Skeletal muscle satellite cell (primary cell): Measurements from ENCODE around the gene IGF2BP2.

Experiments used
- H3K27me3 ChIP-seq: 2 replicates; pipeline ENCODE4 v1.7.0; 2013; ENCODE audit warnings: low read length; ENCODE audit not compliant: control insufficient read depth, insufficient read depth
- H3K36me3 ChIP-seq: 2 replicates; pipeline ENCODE4 v1.7.0; 2013; ENCODE audit warnings: mild to moderate bottlenecking, control low read depth, low read length; ENCODE audit not compliant: insufficient read depth
- H3K4me1 ChIP-seq: 2 replicates; pipeline ENCODE4 v1.7.0; 2013; ENCODE audit warnings: low read length; ENCODE audit not compliant: control insufficient read depth, insufficient read depth
- H3K4me2 ChIP-seq: 2 replicates; pipeline ENCODE4 v1.7.0; 2013; ENCODE audit warnings: mild to moderate bottlenecking, low read length
- H3K4me3 ChIP-seq: 2 replicates; pipeline ENCODE4 v1.7.0; 2013; ENCODE audit warnings: low read length
- H3K9ac ChIP-seq: 2 replicates; pipeline ENCODE4 v1.7.0; 2013; ENCODE audit warnings: mild to moderate bottlenecking, low read depth, low read length, moderate library complexity
- H3K9me3 ChIP-seq: replicated peaks from 2 replicates; pipeline ENCODE4 v1.7.0; 2013; ENCODE audit warnings: mild to moderate bottlenecking, control low read depth, low read length

IGF2BP2 gene

GRCh38 chr3:185760550-185760949 is 64.3 kb downstream of the IGF2BP2 start:
- Histone ChIP-seq H3K9me3 (no peaks in the 10 kb centered on the region), H3K4me3 (peak overlapping the region; percentile 63), H3K4me1 (peaks cover 65% of the 10 kb centered on the region), H3K27me3 (no peaks in the 10 kb centered on the region), H3K4me2 (peak overlapping the region; percentile 86), H3K36me3 (peaks cover 15% of the 10 kb centered on the region), H3K9ac (peak overlapping the region; percentile 70)

GRCh38 chr3:185760088-185760487 is 64.8 kb downstream of the IGF2BP2 start:
- no peaks in the 10 kb centered on the region for H3K9me3 ChIP-seq
- H3K4me2 ChIP-seq, result peak overlapping the region; percentile 86
- peak overlapping the region; percentile 63 for H3K4me3 ChIP-seq
- H3K9ac ChIP-seq, result peak overlapping the region; percentile 70
- peaks cover 60% of the 10 kb centered on the region for H3K4me1 ChIP-seq
- H3K27me3 ChIP-seq, result no peaks in the 10 kb centered on the region
- peaks cover 19% of the 10 kb centered on the region for H3K36me3 ChIP-seq

GRCh38 chr3:185759512-185759911 is 65.3 kb downstream of the IGF2BP2 start:
- Histone ChIP-seq H3K9me3 (no peaks in the 10 kb centered on the region), H3K27me3 (no peaks in the 10 kb centered on the region), H3K4me2 (peak overlapping the region; percentile 3), H3K36me3 (peaks cover 22% of the 10 kb centered on the region), H3K4me1 (peaks cover 55% of the 10 kb centered on the region), H3K9ac (no peak overlapping the region), H3K4me3 (no peak overlapping the region)

GRCh38 chr3:185758912-185759311 is 65.9 kb downstream of the IGF2BP2 start:
- H3K36me3 ChIP-seq, result peaks cover 22% of the 10 kb centered on the region
- H3K4me1 ChIP-seq, result peaks cover 49% of the 10 kb centered on the region
- H3K4me2 ChIP-seq, result no peak overlapping the region
- H3K9ac ChIP-seq, result no peak overlapping the region
- H3K4me3 ChIP-seq, result no peak overlapping the region
- H3K9me3 ChIP-seq, result no peaks in the 10 kb centered on the region
- H3K27me3 ChIP-seq, result no peaks in the 10 kb centered on the region

GRCh38 chr3:185757176-185757575 is 67.7 kb downstream of the IGF2BP2 start:
- Histone ChIP-seq H3K4me1 (peaks cover 41% of the 10 kb centered on the region), H3K36me3 (peaks cover 36% of the 10 kb centered on the region), H3K9ac (no peak overlapping the region), H3K9me3 (no peaks in the 10 kb centered on the region), H3K4me3 (no peak overlapping the region), H3K4me2 (no peak overlapping the region), H3K27me3 (no peaks in the 10 kb centered on the region)

GRCh38 chr3:185756477-185756876 is 68.4 kb downstream of the IGF2BP2 start:
- Histone ChIP-seq H3K4me2 (no peak overlapping the region), H3K9ac (no peak overlapping the region), H3K27me3 (no peaks in the 10 kb centered on the region), H3K9me3 (no peaks in the 10 kb centered on the region), H3K36me3 (peaks cover 36% of the 10 kb centered on the region), H3K4me1 (peaks cover 38% of the 10 kb centered on the region), H3K4me3 (no peak overlapping the region)

GRCh38 chr3:185754920-185755319 is 69.9 kb downstream of the IGF2BP2 start:
- Histone ChIP-seq H3K4me2 (no peak overlapping the region), H3K4me1 (peaks cover 22% of the 10 kb centered on the region)

GRCh38 chr3:185753354-185753753 is 71.5 kb downstream of the IGF2BP2 start:
- H3K4me2 ChIP-seq, result no peak overlapping the region
- no peaks in the 10 kb centered on the region for H3K9me3 ChIP-seq
- no peak overlapping the region for H3K9ac ChIP-seq
- H3K36me3 ChIP-seq, result peaks cover 35% of the 10 kb centered on the region
- peaks cover 9% of the 10 kb centered on the region for H3K4me1 ChIP-seq
- no peaks in the 10 kb centered on the region for H3K27me3 ChIP-seq
- no peak overlapping the region for H3K4me3 ChIP-seq

More at GRCh38 chr3:185754920-185755319, 69.9 kb downstream of the IGF2BP2 start:
- Histone ChIP-seq H3K27me3 (no peaks in the 10 kb centered on the region), H3K9me3 (no peaks in the 10 kb centered on the region), H3K4me3 (no peak overlapping the region), H3K9ac (no peak overlapping the region), H3K36me3 (peaks cover 36% of the 10 kb centered on the region)

GRCh38 chr3:185750702-185751101 is 74.1 kb downstream of the IGF2BP2 start:
- no peak overlapping the region for H3K9ac ChIP-seq
- no peaks in the 10 kb centered on the region for H3K9me3 ChIP-seq
- H3K36me3 ChIP-seq, result peaks cover 23% of the 10 kb centered on the region
- no peaks in the 10 kb centered on the region for H3K27me3 ChIP-seq
- H3K4me1 ChIP-seq, result peaks cover 14% of the 10 kb centered on the region
- no peak overlapping the region for H3K4me2 ChIP-seq
- H3K4me3 ChIP-seq, result no peak overlapping the region

- no peaks in the 10 kb centered on the region for H3K9me3 ChIP-seq
- peaks cover 16% of the 10 kb centered on the region for H3K36me3 ChIP-seq
- no peak overlapping the region for H3K9ac ChIP-seq
- no peak overlapping the region for H3K4me2 ChIP-seq
- peaks cover 20% of the 10 kb centered on the region for H3K4me1 ChIP-seq
- no peak overlapping the region for H3K4me3 ChIP-seq
- no peaks in the 10 kb centered on the region for H3K27me3 ChIP-seq
These were observed 74.8 kb downstream of the IGF2BP2 start for GRCh38 chr3:185750015-185750414.

- H3K9me3 ChIP-seq, result no peaks in the 10 kb centered on the region
- H3K27me3 ChIP-seq, result no peaks in the 10 kb centered on the region
- peak overlapping the region; percentile 61 for H3K9ac ChIP-seq
- H3K4me2 ChIP-seq, result peak overlapping the region; percentile 52
- no peaks in the 10 kb centered on the region for H3K36me3 ChIP-seq
- peak overlapping the region; percentile 17 for H3K4me3 ChIP-seq
- H3K4me1 ChIP-seq, result peaks cover 33% of the 10 kb centered on the region
These were observed 78.4 kb downstream of the IGF2BP2 start for GRCh38 chr3:185746470-185746869.

- peak overlapping the region; percentile 75 for H3K4me2 ChIP-seq
- H3K4me3 ChIP-seq, result peak overlapping the region; percentile 32
- H3K27me3 ChIP-seq, result no peaks in the 10 kb centered on the region
- H3K36me3 ChIP-seq, result no peaks in the 10 kb centered on the region
- peak overlapping the region; percentile 79 for H3K9ac ChIP-seq
- peaks cover 33% of the 10 kb centered on the region for H3K4me1 ChIP-seq
- H3K9me3 ChIP-seq, result no peaks in the 10 kb centered on the region
These were observed 79.6 kb downstream of the IGF2BP2 start for GRCh38 chr3:185744997-185745843.
